Lung (tissue), 12 donors: ENCODE measurements around the gene CSNK1A1. TPM values are rescaled to one million over a fixed set of nuclear protein-coding genes. Genes with fewer than 3 reads are reported as not detected.
"Not testable (repeated sequence)": the region's sequence is repeated elsewhere in the genome, so short reads cannot be mapped to it uniquely, and the experiment has no call there.

Experiments
- ATAC-seq: fragments of 200-7000 bp; cut with Tn5 transposase; one replicate; pipeline ENCODE4 v1.9.1; 2020; ENCODE audit warnings: moderate number of reproducible peaks; ENCODE audit not compliant: insufficient read depth, low FRiP score
- DNase-seq, 3 donors: peaks; one replicate each; pipeline ENCODE4 v3.0.0-alpha.2; 2013 to 2017
- H3K27ac ChIP-seq, 2 donors: one replicate each; pipeline ENCODE4 v1.5.1; 2013; ENCODE audit warnings: mild to moderate bottlenecking in 2 of 2, moderate library complexity in 2 of 2, control low read depth in 1 of 2, inconsistent platforms in 1 of 2, low read depth in 1 of 2, low read length in 1 of 2
- H3K27me3 ChIP-seq, 3 donors: one replicate each; pipeline ENCODE4 v1.5.1; 2013; ENCODE audit warnings: low read length in 2 of 3; ENCODE audit not compliant: control insufficient read depth in 3 of 3, insufficient read depth in 3 of 3
- H3K36me3 ChIP-seq, 4 donors: one replicate each; pipeline ENCODE4 v1.5.1; 2013; ENCODE audit warnings: low read length in 4 of 4, mild to moderate bottlenecking in 1 of 4, moderate library complexity in 1 of 4; ENCODE audit not compliant: control insufficient read depth in 4 of 4, insufficient read depth in 4 of 4
- H3K4me1 ChIP-seq, 5 donors: one replicate each; pipeline ENCODE4 v1.5.1; 2013; ENCODE audit warnings: low read length in 5 of 5, mild to moderate bottlenecking in 2 of 5, moderate library complexity in 1 of 5; ENCODE audit not compliant: control insufficient read depth in 5 of 5, insufficient read depth in 5 of 5
- H3K4me3 ChIP-seq: one replicate; pipeline ENCODE4 v1.5.1; 2013; ENCODE audit warnings: mild to moderate bottlenecking, control low read depth, moderate library complexity
- H3K9ac ChIP-seq, 2 donors: one replicate each; pipeline ENCODE4 v1.5.1; 2013; ENCODE audit warnings: low read length in 2 of 2, control low read depth in 1 of 2; ENCODE audit not compliant: insufficient read depth in 1 of 2
- H3K9me3 ChIP-seq, 4 donors: one replicate each; pipeline ENCODE4 v1.5.1; 2013; ENCODE audit warnings: low read length in 3 of 4, mild to moderate bottlenecking in 1 of 4, moderate library complexity in 1 of 4; ENCODE audit not compliant: control insufficient read depth in 4 of 4, insufficient read depth in 3 of 4
- WGBS, 2 donors: extraction: QIAGEN DNeasy Blood & Tissue Kit; methylation state at CpG; one replicate each; pipeline ENCODE4 v1.1.7; 2013; 5-methylcytosine and 5-hydroxymethylcytosine counted together
- polyA plus RNA-seq, 2 donors: library from polyadenylated mRNA; stranded (reverse); fragments of 200-250 nt; gene quantifications; one replicate each; pipeline ENCODE4 v1.2.1, GENCODE V29; 2013
- total RNA-seq, 2 donors: library from RNA; depleted of rRNA in 1 of 2; stranded (reverse); fragments of >200 nt in 1 of 2; gene quantifications; one replicate each; pipeline ENCODE4 v1.2.1, GENCODE V29; 2014 to 2021
- TF ChIP-seq, protein P1 (sequence below): IDR thresholded peaks from 2 replicates; pipeline ENCODE4 v1.5.1; 2012; ENCODE audit warnings: mild to moderate bottlenecking; ENCODE audit errors: control extremely low read depth, extremely low read depth
- donor health status: control.
- donor health status: control.
- donor health status: Bipolar disorder and iron deficiency.
- donor health status: healthy.
- donor health status: DM: yes; HTN: yes; CAD: no.

Gene CSNK1A1
- total and polyA plus RNA-seq, 4 donors = 48.6 to 299 (median 193) TPM

GRCh38 chr5:149598966-149599365 lies 47.7 kb upstream of the CSNK1A1 start:
- no peaks in the 10 kb centered on the region for H3K9me3 ChIP-seq
- TF ChIP-seq, protein P1, sequence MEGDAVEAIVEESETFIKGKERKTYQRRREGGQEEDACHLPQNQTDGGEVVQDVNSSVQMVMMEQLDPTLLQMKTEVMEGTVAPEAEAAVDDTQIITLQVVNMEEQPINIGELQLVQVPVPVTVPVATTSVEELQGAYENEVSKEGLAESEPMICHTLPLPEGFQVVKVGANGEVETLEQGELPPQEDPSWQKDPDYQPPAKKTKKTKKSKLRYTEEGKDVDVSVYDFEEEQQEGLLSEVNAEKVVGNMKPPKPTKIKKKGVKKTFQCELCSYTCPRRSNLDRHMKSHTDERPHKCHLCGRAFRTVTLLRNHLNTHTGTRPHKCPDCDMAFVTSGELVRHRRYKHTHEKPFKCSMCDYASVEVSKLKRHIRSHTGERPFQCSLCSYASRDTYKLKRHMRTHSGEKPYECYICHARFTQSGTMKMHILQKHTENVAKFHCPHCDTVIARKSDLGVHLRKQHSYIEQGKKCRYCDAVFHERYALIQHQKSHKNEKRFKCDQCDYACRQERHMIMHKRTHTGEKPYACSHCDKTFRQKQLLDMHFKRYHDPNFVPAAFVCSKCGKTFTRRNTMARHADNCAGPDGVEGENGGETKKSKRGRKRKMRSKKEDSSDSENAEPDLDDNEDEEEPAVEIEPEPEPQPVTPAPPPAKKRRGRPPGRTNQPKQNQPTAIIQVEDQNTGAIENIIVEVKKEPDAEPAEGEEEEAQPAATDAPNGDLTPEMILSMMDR = no peak
- peaks cover 0 to 5% (median 0%) of the 10 kb centered on the region in 5 donors for H3K4me1 ChIP-seq
- 93 to 96% methylated on average over 3 of the region's 3 CpGs for WGBS, 2 donors
- no peak overlapping the region for H3K27ac ChIP-seq
- no peak overlapping the region for H3K9ac ChIP-seq
- DNase-seq (no peak), ATAC-seq (no peak)
- H3K36me3 ChIP-seq = peaks cover 0 to 11% (median 5%) of the 10 kb centered on the region in 4 donors
- H3K4me3 ChIP-seq = no peak overlapping the region
- H3K27me3 ChIP-seq = no peaks in the 10 kb centered on the region

DNA sequence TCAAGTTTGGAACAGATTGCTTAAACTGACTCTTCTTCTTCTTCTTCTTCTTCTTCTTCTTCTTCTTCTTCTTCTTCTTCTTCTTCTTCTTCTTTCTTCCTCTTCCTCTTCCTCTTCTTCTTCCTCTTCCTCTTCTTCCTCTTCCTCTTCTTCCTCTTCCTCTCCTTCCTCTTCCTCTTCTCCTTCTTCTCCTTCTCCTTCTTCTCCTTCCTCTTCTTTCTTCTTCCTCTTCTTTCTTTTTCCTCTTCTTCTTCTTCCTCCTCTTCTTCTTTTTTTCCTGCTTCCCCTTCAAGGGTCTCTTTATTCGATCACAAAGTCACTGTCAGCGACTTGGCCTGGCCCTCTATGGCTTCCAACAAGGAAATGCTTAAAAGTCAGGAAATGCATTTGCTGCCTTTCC lies 47.0 kb upstream of the CSNK1A1 start:
- not testable (repeated sequence) for H3K27ac ChIP-seq, H3K9me3 ChIP-seq
- 83 to 93% methylated on average over 2 of the region's 2 CpGs for WGBS, 2 donors

DNA sequence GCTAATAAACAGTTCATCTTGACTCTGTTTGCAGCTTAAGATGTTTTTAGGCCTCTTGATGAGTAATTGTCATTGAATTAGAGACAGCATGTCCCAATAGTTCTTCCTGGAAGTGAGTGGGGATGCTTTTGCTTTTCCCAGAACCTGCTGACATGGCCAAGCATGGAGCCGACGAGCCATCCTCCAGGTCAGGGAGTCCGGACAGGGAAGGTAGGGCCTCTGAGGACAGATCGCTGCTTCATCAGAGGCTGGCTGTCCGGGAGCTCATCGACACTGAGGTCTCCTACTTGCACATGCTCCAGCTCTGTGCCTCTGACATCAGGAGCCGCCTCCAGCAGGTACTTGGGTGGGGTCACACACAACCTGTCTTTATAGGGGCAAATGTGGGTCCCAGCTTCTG lies 46.4 kb upstream of the CSNK1A1 start:
- ATAC-seq (no peak), DNase-seq (no peak)
- H3K27ac ChIP-seq = peak overlapping the region in 1 of 2 donors; percentile 61
- peaks cover 0 to 11% (median 5%) of the 10 kb centered on the region in 4 donors for H3K36me3 ChIP-seq
- TF ChIP-seq, protein P1 = no peak
- H3K27me3 ChIP-seq = no peaks in the 10 kb centered on the region
- 97 to 98% methylated on average over 7 of the region's 7 CpGs for WGBS, 2 donors
- H3K9ac ChIP-seq = no peak overlapping the region
- H3K9me3 ChIP-seq = no peaks in the 10 kb centered on the region
- H3K4me1 ChIP-seq = peaks cover 0 to 5% (median 0%) of the 10 kb centered on the region in 5 donors
- H3K4me3 ChIP-seq = no peak overlapping the region

More for the DNA sequence above, 47.0 kb upstream of the CSNK1A1 start:
- not testable (repeated sequence) for H3K4me1 ChIP-seq, H3K27me3 ChIP-seq, ATAC-seq, DNase-seq, H3K4me3 ChIP-seq, H3K9ac ChIP-seq
- H3K36me3 ChIP-seq = peaks cover 0 to 11% (median 5%) of the 10 kb centered on the region in 4 donors

- Histone ChIP-seq H3K9me3 (no peaks in the 10 kb centered on the region), H3K27ac (peak overlapping the region in 1 of 2 donors; percentile 7), H3K4me3 (peak overlapping the region; percentile 1), H3K36me3 (peaks cover 0 to 10% (median 3%) of the 10 kb centered on the region in 4 donors), H3K4me1 (peaks cover 0 to 5% (median 0%) of the 10 kb centered on the region in 5 donors), H3K9ac (no peak overlapping the region), H3K27me3 (no peaks in the 10 kb centered on the region)
- ATAC-seq = no peak
- DNase-seq = peak in 1 of 3 donors; percentile 35
- WGBS, 2 donors = 66 to 72% methylated on average over 2 of the region's 2 CpGs
- TF ChIP-seq, protein P1 = no peak
Measured at GRCh38 chr5:149596712-149597111, 45.5 kb upstream of the CSNK1A1 start.

DNA sequence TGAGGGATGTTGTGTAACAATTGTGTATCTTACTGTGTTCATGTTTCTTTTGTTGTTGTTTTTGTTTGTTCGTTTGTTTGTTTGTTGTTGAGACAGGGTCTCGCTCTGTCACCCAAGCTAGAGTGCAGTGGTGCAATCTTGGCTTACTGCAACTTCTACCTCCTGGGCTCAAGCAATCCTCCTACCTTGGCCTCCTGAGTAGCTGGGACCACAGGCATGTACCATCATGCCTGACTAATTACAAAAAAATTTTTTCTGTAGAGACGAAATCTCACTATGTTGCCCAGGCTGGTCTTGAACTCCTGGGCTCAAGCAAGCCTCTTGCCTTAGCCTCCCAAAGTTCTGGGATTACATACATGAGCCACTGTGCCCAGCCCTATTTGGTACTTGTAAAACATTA lies 43.9 kb upstream of the CSNK1A1 start:
- not testable (repeated sequence) for ATAC-seq, DNase-seq, H3K4me1 ChIP-seq, H3K36me3 ChIP-seq, H3K27ac ChIP-seq, H3K9me3 ChIP-seq, H3K4me3 ChIP-seq, H3K27me3 ChIP-seq, H3K9ac ChIP-seq
- 90 to 94% methylated on average over 3 of the region's 3 CpGs for WGBS, 2 donors
